ENCODE measurements around the gene NOTUM.
"Not testable (repeated sequence)": the region's sequence is repeated elsewhere in the genome, so short reads cannot be mapped to it uniquely, and the experiment has no call there.

Gene NOTUM

DNA sequence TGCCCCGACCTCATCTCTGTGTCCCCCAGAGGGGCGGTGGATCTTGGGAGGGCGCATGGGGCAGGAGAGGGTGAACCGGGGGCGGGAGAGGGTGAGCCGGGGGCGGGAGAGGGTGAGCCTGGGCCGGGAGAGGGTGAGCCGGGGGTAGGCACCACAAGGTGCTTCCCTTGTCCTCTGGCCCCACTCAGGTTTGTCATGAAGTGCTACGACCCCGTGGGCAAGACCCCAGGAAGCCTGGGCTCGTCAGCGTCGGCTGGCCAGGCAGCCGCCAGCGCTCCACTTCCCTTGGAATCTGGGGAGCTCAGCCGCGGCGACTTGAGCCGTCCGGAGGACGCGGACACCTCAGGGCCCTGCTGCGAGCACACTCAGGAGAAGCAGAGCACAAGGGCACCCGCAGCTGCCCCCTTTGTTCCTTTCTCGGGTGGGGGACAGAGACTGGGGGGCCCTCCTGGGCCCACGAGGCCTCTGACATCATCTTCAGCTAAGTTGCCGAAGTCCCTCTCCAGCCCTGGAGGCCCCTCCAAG lies 35.3 kb upstream of the NOTUM start:
- DNase-seq: no peak

DNA sequence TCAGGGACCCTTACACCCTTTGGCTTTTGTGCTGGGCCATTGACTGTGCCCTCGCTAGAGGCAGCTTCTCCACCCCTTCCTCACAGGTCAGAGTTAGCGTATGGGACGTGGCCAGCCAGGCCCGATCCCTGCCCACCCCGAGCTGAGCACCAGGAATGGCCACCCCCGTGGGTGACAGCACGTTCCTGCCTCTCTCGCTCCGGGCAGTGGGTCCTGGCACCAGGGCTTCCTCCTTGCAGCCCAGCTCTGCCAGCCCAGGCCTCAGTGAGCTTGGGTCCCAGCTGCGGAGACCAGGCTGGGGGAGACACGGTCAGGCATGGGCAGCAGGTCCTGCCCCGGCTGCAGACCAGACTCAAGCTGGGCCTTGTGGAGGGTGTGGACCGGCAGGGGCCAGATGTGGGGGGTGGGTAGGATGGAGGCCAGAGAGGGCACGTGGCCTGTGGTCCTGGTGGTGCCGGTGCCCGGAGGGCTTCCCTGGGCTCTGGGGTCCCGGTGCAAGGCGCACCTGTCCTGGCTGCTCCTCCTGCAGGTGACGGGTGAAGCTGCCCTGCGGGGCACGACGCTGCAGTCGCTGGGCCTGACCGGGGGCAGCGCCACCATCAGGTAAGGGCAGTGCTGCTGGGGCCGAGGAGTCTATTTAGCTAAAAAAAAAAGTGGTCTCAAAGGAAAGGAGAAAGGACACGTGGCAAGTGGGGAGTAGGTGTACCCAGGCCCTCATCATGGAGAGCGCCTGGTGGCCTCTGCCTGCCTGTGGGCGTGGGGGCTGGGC lies 34.7 kb upstream of the NOTUM start:
- no peak for DNase-seq

DNA sequence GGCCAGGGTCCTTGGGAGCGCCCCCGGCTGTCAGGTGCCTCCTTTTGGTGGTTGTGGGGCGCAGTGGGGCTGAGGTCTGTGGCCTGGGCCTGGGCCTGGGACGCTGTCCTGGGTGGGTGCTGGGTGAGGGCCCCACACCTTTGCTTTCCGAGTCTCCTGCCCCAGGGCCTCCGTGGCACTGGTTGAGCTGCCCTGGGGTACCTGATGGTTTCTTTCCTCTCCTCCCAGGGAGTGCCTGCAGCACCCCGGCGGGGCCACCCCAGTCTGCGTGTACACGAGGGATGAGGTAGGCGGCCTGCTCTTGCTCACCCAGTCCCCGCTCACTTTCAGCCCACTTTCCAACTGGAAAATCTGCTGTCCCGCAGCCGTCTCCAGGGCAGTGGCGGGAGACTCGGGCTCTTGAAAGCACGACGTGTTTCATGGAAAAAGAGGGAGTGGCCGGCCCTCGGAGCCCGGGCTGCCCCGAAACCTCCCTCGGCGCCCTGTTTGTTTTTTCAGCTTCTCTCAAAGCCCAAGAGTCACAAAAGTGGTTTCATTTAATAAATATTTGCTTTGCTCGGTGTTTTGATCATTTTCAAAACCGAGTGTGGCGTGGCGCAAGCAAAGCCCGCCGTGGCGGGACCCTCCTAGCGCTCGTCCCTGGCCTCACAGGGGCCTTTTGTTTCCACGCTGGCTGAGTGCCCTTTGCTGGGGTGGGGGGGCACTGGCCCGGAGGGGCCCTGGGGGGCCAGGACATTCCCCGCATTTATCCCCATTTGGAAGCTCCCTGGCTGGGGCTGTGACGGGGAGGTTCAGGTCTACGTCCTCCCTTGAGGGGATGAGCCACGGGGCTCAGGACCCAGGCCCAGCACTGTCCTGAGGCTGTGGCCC lies 33.8 kb upstream of the NOTUM start:
- DNase-seq: no peak

GRCh38 chr17:81993729-81994592 lies 33.0 kb upstream of the NOTUM start:
- DNase-seq: no peak

DNA sequence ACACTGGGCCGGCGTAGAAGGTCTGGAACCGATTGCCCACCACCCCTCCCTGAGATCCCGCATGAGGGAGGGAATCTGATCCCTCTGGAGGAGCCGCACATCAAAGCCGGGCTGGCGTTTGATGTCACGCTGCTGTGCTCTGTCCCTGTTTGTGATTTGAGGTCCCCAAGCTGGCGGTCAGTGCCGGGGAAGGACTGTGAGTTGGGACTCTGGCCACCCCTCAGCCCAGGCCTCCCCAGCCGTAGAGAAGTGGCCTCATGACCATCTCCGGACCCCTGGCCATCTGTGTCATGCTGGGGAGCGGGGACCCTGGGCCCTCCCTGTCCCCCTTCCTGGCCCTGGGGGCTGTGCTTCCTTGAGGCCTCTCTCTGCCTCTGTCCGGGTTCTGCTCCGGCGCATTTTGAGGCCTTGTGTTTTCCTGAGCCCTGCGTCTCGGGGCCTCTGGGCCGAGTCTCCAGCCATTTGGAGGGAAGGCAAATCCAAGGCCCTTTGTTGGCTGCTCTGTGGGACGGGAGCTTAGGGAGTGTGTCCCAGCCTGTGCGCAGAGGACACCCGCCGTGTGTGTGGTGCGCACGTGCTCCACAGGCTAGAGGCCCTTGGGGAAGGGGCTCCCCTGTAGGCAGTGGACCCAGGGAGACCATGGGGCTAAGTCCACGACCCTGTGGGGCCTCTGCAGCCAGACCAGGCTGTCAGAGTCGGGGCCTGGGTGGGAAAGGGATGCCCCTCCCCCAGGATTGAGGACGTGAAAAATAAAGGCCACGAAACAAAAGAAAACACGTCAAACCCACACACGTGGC lies 31.5 kb upstream of the NOTUM start:
- peak; percentile 69 for DNase-seq

- peak; percentile 88 for DNase-seq
Observed at GRCh38 chr17:81991684-81992305, 30.8 kb upstream of the NOTUM start.

GRCh38 chr17:81990836-81991683 lies 30.1 kb upstream of the NOTUM start:
- no peak for DNase-seq

GRCh38 chr17:81987161-81987770 lies 26.3 kb upstream of the NOTUM start:
- no peak for DNase-seq

- DNase-seq: no peak
Observed at GRCh38 chr17:81986606-81987005, 25.6 kb upstream of the NOTUM start.

DNA sequence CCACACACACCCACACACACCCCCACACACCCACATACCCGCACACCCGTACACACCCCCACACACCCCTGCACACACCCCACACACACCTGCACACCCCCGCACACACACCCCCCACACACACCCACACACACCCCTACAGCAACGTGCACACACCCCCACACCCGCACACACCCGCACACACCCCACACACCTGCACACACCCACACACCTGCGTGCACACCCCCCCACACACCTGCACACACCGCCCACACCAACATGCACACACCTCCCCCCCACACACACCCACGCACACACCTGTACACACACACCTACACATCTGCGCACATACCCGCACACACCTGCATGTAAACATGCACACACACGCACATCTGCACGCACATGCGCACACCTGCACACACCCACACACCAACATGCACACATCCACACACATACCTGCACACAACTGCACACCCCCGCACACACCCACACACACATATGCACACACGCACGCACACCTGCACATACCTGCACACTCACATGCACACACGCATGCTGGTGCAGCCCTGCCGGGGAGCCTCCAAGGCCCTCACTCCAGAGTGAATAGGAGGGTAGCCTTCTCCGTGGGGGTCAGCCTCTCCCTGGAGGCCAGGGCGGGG lies 23.9 kb upstream of the NOTUM start:
- DNase-seq: no peak

- no peak for DNase-seq
Observed at GRCh38 chr17:81983639-81984373, 22.8 kb upstream of the NOTUM start.

- no peak for DNase-seq
Observed at GRCh38 chr17:81983011-81983638, 22.1 kb upstream of the NOTUM start.

GRCh38 chr17:81981511-81981910 lies 20.5 kb upstream of the NOTUM start:
- DNase-seq: not testable (repeated sequence)

- DNase-seq: no peak
Observed at GRCh38 chr17:81980707-81981343, 19.8 kb upstream of the NOTUM start.

DNA sequence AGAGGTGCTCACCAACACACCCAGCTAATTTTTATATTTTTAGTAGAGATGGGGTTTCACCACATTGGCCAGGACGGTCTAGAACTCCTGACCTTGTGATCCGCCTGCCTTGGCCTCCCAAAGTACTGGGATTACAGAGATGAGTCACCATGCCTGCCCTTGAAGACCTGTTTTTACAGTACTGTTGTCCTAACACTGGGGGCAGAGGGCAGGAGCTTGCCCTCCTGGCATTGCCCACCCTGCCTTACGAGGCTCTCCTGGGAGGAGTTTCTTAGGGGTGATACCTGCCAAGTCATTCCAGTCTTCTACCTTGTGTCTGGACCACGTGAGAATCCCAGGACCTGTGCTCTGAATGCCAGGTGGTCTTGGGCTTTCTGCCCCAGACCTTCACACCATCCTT lies 19.1 kb upstream of the NOTUM start:
- no peak for DNase-seq

DNA sequence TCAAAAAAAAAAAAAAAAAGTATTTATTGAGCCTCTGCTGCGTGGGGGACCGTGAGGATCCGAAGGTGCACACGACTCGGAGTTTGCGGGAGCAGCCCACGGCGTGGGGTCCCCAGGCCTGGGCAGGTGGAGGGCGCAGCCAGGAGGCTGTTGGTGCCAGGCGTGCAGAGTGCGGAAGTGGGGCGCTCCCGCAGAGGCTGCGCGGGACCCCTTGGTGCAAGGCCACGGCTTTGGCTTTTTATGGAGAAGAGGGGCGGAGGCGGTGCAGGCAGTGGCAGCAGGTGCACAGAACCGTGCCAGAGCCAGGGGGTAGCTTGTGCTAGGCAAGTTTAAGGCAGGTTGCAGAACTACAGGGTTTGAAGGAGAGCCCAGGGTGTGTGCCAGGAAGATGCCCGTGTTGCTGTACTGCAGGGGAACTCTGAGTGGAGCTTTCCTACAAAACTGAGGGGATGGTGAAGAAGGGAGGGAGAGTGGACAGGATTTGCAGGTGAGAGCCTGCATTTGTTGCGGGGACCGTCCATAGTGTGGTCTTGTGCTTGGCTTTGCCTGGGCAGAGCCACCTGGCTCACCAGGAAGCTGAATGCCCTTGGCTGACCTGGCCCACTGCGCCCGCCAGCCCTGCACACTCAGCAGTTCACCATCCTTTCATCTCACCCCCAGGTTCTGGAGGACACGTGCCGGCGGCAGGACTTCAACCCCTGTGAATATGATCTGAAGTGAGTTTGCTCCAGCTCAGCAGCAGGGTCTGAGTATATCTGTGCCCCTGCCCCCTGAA lies 17.7 kb upstream of the NOTUM start:
- DNase-seq: no peak

GRCh38 chr17:81977211-81977808 lies 16.3 kb upstream of the NOTUM start, which contains the start of gene ASPSCR1:
Gene ASPSCR1 (plus strand): TSS chr17:81977629. CDS start chr17:81977647, 18 bp downstream.
- peak; percentile 91 for DNase-seq
